ENCODE data around the gene OTOS. TPM values are rescaled to one million over a fixed set of nuclear protein-coding genes. Genes with fewer than 3 reads are reported as not detected.

The OTOS gene
- total RNA-seq, 1 donor from 2014 or later, result not detected

DNA sequence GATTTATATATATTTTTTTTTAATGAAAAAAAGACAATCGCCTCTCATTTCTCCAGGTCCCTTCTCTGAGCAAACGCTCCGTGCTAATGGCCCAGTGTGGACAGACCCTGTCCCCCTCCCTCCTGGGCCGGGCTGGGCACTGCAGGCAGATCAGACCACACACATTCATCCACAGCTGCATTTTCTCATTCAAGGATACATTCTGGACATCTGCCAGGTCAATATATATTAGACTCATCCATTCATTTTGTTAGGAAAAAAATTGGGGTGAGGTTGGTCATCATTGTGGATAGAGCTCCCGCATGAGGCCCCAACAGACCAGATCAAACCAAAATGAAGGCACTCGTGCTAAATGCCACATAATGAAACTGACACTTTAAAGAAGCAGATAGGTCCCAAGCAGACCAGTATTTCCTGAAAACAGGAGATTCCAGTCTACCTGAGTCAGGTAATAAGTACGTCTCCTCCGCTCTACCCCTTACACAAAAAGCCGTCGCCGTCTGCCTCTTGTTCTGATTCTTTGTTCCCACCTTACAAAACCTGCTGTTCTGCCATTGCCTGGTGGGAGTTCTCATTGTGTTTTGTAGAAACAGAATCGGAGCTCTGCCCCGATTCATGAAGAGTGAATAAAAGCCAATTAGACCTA, 15.4 kb upstream of the OTOS start:
- intact Hi-C loops (cut with micrococcal nuclease), result no loop called here
- ATAC-seq (no peak), DNase-seq (peak; percentile 3)

DNA sequence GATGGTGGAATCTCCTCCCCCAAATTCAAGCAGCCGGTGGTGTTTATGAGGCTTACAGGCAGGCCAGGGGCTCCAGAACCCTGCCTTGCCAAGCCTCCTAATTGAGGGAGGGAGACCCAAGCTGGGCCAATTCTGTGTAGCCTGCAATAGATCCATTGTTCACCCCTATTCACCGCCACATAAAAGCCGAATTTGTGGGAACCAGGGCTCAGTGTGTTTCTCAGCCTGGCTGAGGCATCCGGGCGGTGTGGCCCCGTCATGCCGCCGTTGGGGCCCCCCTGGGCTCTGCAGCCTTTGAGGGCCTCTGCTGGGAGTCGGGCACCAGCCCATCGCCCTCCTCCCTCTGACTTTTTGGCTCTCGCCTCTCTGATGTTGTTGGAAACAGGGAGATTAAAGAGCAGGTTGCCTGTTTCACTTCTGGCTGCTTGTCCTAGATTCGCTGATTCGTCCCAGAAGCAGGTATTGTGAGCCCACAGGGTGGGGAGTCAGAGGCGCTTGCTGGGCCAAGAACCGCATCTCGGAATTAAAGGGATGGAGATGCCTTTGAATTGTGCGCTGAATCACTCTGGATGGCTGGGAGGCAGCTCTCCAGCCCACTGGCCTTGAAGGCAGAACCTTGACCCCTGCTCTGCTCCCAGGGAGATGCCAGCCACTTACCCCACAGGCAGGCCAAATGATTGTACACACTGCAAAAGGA, 14.7 kb upstream of the OTOS start:
- ATAC-seq (no peak), DNase-seq (peak; percentile 2)
- intact Hi-C loops (cut with micrococcal nuclease), result no loop called here

DNA sequence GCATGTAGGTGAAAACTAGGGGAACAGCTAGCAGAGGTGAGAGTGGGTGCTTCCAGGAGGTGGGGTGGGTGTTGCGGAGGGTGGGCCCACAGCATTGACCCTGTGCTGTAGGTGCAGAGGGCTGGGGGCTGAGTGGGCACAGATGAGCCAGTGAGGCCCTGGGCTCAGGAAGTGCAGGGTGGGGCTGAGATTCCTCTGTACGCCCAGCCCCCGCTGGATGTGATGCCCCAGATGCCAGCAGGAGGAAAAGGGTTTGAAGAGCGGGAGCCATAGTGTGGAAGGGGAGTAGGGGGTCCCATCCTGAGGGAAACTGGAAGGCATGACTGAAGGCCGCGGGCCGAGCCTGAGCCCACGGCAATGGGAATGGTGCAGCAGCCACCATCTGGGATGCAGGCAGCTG, 14.1 kb upstream of the OTOS start:
- no peak for ATAC-seq
- intact Hi-C loops (cut with micrococcal nuclease), result no loop called here
- peak; percentile 7 for DNase-seq

DNA sequence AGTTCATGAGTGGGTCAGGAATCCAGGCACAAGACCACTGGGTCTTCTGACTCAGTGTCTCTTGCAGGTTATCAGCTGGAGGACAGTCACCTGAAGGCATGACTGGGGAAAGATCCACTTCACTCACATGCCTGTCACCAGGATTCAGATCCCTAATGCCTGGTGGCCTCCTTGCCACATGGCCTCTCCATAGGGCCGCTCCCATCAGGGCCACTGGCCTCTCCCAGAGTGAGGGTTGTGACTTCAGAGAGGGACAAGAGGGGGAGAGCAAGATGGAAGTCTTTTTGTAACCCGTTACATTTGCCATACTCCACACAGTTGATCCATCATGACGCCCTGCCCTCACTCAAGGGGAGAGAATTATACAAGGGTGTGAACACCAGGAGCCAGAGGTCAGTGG, 13.0 kb upstream of the OTOS start:
- ATAC-seq (no peak), DNase-seq (peak; percentile 7)
- intact Hi-C loops (cut with micrococcal nuclease), result no loop called here

DNA sequence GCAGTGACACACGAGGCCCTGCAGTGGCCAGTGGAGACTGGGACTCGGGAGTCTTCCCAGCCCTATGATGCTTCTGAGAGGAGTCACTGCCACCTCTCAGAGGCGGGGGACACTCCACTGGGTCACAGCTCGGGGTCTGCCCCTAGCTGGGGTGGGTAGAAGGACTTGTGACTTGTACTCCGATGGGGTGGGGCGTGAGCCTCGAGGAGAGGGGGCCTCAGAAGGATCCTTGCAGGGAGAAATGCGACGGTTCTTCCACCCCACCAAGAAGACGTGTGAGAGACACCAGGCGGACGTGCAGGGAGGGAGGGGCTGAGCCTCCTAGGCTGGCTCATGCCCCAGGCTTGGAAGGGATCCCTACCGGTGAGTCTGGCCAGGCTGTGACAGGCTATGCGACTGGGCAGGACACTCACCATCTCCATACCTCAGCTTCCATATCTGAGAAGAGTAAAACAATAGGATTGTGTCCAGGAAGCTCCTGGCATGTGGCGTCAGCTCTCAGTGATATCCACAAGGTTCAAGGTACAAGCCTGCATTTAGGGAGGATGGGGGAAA, 11.1 kb upstream of the OTOS start:
- intact Hi-C loops (cut with micrococcal nuclease), result no loop called here
- DNase-seq (peak; percentile 67), ATAC-seq (peak; percentile 88)

DNA sequence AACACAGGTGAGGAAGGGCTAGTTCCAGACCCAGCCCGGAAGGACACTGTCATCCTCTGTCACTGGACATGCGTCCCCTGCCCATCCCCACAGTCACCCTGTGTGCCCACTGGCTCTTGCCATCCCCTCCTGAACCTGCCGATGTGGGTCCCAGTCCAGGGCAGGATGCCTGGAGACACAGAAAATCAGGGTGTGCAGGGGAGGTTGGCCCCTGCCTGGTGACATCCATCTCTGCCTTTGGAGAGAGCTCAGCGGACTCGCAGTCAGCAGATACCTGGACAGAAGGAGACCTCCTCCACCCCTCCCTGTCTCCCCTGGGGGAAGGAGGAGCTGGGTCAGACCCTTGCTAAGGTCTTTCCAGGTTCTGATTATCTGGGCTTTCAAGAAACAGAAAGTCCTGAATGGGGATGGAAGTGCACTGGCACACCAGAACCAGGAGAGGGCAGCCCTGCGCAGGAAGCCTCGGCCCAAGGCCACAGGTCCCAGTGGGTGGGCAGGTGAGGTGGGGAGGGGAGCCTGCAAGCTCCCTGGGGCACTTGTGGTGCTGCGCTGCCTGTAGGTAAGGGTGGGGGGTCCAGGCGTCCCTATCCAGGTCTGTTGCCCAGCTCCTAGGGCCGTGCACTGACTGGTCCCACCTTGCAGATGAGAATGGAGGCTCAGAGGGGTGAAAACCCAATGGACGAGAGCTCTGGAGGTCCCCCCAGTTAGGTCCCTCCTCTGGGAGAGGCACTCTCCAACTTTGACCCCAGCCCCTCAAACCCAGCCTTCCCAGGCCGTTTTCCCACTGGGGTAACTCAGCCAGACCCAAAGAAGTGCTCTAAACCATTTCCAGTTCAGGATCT, 9.7 kb upstream of the OTOS start:
- DNase-seq (peak; percentile 54), ATAC-seq (peak; percentile 59)
- intact Hi-C loops (cut with micrococcal nuclease), result loop anchor here (10.0 kb wide), 1 partner anchor 1115 kb away; no protein-coding TSS in a partner anchor

DNA sequence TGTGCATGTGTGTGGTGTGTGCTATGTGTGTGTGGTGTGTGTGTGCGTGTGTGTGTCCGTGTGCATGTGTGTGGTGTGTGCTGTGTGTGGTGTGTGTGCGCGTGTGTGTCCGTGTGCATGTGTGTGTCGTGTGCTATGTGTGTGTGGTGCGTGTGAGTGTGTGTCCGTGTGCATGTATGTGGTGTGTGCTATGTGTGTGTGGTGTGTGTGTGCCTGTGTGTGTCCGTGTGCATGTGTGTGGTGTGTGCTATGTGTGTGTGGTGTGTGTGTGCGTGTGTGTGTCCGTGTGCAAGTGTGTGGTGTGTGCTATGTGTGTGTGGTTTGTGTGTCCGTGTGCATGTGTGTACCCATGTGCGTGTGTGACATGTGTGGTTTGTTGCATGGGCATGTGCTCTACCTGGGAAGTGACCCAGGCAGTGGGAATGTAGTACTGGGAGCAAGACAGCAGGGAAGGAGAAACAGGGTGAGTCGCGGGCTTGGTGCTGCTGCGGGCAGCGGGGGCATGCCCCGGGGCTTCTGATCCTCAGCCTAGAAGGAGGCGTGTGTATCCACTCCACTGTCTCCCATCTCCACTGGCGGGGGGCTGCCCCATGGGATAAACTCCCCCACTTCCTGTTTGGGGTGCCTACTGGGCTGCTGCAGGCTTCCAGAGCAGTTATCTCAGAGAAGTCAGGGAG, 7.6 kb upstream of the OTOS start:
- intact Hi-C loops (cut with micrococcal nuclease), result loop anchor here (10.0 kb wide), 1 partner anchor 1113 kb away; no protein-coding TSS in a partner anchor
- no peak for DNase-seq

DNA sequence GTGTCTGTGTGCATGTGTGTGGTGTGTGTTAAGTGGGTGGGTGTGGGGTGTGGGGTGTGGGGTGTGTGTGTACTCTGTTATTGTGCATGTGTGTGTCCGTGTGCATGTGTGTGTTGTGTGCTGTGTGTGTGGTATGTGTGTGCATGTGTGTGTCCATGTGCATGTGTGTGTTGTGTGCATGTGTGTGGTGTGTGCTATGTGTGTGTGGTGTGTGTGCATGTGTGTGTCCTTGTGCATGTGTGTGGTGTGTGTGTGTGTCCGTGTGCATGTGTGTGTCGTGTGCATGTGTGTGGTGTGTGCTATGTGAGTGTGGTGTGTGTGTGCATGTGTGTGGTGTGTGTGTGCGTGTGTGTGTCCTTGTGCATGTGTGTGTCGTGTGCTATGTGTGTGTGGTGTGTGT, 6.9 kb upstream of the OTOS start:
- DNase-seq (no peak), ATAC-seq (no peak)
- intact Hi-C loops (cut with micrococcal nuclease), result loop anchor here (10.0 kb wide), 1 partner anchor 1113 kb away; no protein-coding TSS in a partner anchor

More for the DNA sequence above, 7.6 kb upstream of the OTOS start:
- no peak for ATAC-seq

DNA sequence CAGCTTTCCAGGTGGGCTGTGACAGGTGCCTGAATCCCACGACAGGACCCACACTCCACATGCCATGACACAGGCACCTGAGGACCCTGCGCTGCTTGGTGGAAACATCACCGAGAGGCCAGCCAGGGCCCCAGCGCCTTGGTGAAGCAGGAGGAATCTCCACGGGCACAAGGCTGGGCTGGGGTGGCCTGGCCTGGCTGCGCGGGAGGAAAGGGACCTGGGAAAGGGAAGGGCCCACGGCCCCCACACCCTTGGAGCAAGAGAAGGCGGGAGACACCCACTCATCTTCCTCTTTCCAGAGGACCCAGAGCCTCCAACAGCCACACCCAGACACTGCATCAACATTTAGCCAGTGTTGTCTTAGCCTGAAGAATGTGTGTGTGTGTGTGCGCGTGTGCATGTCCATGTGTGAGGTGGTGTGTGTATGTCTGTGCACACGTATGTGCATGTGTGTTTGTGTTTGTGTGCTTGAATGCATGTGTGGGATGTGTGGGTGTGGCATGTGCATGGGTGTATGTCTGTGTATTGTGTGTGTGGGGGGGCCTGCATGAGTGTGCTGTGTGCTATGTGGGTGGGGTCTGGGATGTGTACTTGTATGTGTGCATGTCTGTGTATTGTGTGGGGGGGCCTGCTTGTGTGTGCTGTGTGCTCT, 6.3 kb upstream of the OTOS start:
- ATAC-seq (no peak), DNase-seq (no peak)
- intact Hi-C loops (cut with micrococcal nuclease), result loop anchor here (10.0 kb wide), 1 partner anchor 1112 kb away; no protein-coding TSS in a partner anchor

DNA sequence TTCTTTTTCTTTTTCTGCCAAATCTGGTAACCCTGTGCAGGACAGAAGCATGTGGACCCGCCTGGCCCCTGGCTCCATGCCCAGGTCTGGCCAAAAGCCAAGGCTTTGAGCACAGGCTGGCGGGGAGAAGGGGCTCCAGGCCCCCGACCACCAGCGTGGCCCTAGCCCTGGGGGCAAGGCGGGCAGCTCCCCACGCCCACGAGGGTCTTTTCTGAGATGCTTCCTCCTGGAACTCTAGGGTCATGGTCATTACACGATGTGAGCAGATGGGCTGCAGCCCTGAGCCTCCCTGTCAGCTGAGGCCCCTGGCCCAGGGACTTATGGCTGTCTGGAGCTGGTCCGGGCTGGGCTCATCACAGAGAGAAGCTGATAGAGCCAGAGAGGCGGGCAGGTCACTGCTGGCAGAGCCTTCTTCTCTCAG, 5.7 kb upstream of the OTOS start:
- intact Hi-C loops (cut with micrococcal nuclease), result loop anchor here (10.0 kb wide), 1 partner anchor 1111 kb away; no protein-coding TSS in a partner anchor
- DNase-seq, result no peak
- ATAC-seq, result no peak

DNA sequence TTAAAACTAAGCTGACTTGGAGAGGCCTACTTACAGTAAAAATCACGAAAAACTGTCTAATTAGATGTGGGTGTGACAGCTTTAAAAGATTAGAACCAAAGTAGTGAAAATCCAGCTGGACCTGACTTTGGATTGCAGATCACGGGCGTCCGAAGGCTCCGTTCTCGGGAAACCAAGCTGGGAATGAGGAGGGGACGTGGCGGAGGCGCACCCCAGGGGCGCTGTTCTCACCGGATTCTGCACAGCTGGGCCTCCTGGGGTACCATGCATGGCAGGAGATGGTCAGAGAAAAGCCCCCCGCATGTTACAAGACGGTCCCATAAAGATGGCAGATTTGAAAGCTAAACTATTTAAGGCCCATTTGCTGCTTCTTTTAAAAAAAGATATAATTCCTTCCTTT, 5.0 kb upstream of the OTOS start:
- ATAC-seq, result no peak
- intact Hi-C loops (cut with micrococcal nuclease), result loop anchor here (10.0 kb wide), 1 partner anchor 1111 kb away; no protein-coding TSS in a partner anchor
- no peak for DNase-seq

DNA sequence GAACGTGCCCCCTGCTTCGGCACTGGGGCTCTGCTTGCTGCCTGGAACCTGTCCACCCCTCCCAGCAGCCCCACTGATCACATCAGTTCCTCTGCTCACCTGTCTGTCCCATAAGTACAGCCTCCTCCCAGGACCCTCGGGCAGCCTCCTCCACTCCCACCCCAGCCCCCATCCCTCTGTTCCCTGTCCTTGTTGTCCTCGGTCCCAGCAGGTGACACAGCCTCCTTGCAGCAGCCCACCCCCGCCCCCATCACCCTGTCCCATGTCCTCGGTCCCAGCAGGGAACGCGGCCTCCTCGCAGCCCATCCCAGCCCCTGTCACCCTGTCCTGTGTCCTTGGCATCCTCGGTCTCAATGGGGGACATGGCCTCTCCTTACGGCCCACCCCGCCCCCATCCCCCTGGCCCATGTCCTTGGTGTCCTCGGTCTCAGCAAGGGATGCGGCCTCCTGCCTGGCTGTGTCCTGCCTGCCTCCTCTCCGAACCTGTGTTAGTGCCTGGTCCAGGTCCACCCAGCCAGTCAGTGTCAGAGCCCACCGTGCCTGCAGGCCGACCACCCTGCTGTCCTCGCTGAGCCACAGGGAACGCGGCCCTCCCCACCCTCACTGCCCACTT, 4.3 kb upstream of the OTOS start:
- intact Hi-C loops (cut with micrococcal nuclease), result loop anchor here (5.0 to 10.0 kb wide), 2 partner anchors 82 to 1110 kb away; no protein-coding TSS in a partner anchor
- ATAC-seq (no peak), DNase-seq (no peak)

DNA sequence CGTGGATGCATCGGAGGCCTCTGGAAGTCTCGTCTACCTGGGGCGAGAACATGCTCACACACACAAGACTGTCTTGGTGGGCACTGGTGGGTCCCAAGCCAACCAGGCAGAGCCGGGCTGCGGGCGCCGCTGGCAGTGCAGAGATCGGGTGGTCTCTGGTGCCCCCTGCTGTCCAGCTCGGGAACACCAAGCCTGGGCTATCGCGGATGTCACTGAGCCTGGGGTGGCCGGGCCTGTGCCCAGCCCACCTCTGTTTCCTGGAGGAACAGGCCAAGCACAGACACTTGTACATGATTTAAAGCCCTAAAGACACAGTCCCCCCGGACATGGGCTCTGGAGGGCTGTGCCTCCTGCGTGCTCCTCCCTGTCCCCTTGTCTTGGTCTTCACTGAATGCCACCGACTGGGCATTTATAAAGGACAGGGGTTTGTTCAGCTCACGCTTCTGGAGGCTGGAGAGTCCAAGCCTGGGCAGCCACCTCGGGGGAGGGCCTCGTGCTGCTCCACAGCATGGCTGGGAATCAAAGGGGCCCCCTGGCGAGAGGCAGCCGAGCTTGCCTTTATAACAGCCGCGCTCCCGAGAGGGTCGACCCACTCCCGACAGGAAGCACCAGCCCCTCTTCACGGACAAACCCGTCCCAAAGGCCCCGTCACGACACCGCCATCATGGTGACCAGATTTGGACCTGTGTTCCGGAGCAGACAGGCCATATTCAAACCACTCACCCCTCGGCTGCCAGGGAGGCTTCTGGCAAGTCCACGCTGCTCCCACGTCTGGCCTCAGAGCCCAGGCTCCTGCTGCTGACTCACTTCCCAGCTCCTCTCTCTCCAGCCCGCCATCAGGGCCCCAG, 3.6 kb upstream of the OTOS start:
- intact Hi-C loops (cut with micrococcal nuclease), result loop anchor here (5.0 to 10.0 kb wide), 2 partner anchors 82 to 1109 kb away; no protein-coding TSS in a partner anchor
- DNase-seq, result peak; percentile 80
- ATAC-seq, result peak; percentile 84

DNA sequence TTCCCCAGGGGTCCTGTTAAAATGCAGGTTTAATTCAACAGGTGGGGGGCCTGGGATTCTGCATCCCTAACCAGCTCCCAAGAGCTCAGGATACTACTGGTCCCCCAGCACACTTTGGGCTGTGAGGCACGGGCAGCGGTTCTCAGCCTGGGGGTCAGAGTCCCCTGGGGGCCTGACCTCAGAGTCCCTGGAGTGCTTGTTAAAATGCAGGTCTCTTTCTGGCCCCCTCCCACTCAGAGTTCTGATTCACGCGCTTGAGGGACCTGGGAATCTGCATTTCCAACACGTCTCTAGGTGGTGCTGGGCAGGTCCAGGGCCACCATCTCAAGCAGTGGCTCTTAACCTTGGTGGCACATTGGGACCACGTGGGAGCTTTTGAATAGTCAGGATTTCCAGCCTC, 2.8 kb upstream of the OTOS start:
- intact Hi-C loops (cut with micrococcal nuclease), result loop anchor here (5.0 to 10.0 kb wide), 2 partner anchors 81 to 1108 kb away; no protein-coding TSS in a partner anchor
- ATAC-seq (no peak), DNase-seq (no peak)

DNA sequence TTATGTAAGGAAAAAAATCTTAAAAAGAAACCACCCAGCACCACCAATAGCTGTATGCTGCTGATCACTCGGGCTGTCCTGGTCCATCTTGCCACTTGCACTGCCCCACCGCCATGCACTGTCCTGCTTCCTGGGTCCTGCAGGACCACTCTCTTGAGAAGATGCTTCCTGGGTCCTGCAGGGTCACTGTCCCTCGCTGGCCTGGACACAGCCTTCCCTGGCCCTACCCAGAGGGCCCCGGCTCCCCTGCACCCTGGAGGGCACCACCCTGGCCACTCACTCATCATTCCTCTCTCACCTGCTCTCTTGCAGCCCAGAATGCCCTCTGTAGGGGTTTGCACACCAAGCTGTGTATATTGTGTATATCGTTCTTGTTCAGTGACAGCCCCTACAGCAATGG, 2.4 kb upstream of the OTOS start:
- intact Hi-C loops (cut with micrococcal nuclease), result loop anchor here (5.0 to 10.0 kb wide), 2 partner anchors 81 to 1108 kb away; no protein-coding TSS in a partner anchor
- no peak for DNase-seq
- no peak for ATAC-seq

DNA sequence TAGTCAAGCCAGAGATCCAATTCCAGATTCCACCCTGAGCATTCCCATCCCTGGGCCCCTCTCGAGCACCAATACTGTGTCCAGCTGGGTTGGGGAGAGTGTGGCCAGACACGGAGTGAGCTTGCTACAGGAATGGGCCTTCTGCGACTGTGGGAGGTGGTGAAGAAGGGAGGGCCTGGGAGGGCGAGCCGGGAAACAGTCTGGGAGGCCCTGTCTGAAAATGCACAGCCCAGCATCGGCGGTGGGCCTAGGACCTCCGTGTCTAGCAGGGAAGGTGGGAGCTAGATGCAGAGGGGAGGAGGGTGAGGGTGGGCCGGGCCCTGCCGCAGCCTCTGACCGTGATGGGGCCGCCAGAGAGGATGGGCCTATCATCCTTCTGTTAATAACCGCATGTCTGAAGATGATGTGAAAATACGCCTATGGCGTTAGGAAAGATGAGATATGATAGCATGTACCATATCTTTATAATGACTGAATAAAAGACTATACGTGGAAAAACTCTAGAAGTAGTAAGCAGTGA, 1.9 kb upstream of the OTOS start:
- ATAC-seq, result no peak
- no peak for DNase-seq
- intact Hi-C loops (cut with micrococcal nuclease), result loop anchor here (5.0 to 10.0 kb wide), 2 partner anchors 80 to 1108 kb away; no protein-coding TSS in a partner anchor
